ENCODE measurements around the gene USP48.
"Not testable (repeated sequence)": the region's sequence is repeated elsewhere in the genome, so short reads cannot be mapped to it uniquely, and the experiment has no call there.

The USP48 gene

GRCh38 chr1:21689661-21690372 lies 93.1 kb downstream of the USP48 start:
- H3K27ac ChIP-seq (ENCODE audit: low read depth, low read length): no peak overlapping the region
- H3K4me3 ChIP-seq (ENCODE audit: low read depth in 1 of 5, low read length in 5 of 5): no peak overlapping the region
- H3K9ac ChIP-seq (ENCODE audit: low read length in 5 of 5): no peak overlapping the region
- peaks cover 42 to 85% (median 67%) of the 10 kb centered on the region in 5 donors for H3K36me3 ChIP-seq (ENCODE audit: control insufficient read depth in 5 of 5, insufficient read depth in 5 of 5, low read length in 5 of 5)
- no peaks in the 10 kb centered on the region for H3K27me3 ChIP-seq (ENCODE audit: control insufficient read depth in 5 of 5, insufficient read depth in 4 of 5, low read length in 5 of 5)
- no peaks in the 10 kb centered on the region for H3K4me1 ChIP-seq (ENCODE audit: control insufficient read depth in 5 of 5, insufficient read depth in 5 of 5, low read length in 5 of 5)
- H3K9me3 ChIP-seq (ENCODE audit: control insufficient read depth in 5 of 5, low read length in 5 of 5): no peaks in the 10 kb centered on the region

- Histone ChIP-seq H3K4me3 (ENCODE audit: low read depth in 1 of 5, low read length in 5 of 5) (no peak overlapping the region), H3K36me3 (ENCODE audit: control insufficient read depth in 5 of 5, insufficient read depth in 5 of 5, low read length in 5 of 5) (peaks cover 43 to 75% (median 58%) of the 10 kb centered on the region in 5 donors), H3K27ac (ENCODE audit: low read depth, low read length) (no peak overlapping the region), H3K27me3 (ENCODE audit: control insufficient read depth in 5 of 5, insufficient read depth in 4 of 5, low read length in 5 of 5) (no peaks in the 10 kb centered on the region), H3K9ac (ENCODE audit: low read length in 5 of 5) (no peak overlapping the region), H3K4me1 (ENCODE audit: control insufficient read depth in 5 of 5, insufficient read depth in 5 of 5, low read length in 5 of 5) (no peaks in the 10 kb centered on the region), H3K9me3 (ENCODE audit: control insufficient read depth in 5 of 5, low read length in 5 of 5) (no peaks in the 10 kb centered on the region)
Observed at GRCh38 chr1:21687081-21687529, 95.8 kb downstream of the USP48 start.

GRCh38 chr1:21685946-21686678 lies 96.8 kb downstream of the USP48 start:
- H3K27ac ChIP-seq (ENCODE audit: low read depth, low read length): no peak overlapping the region
- no peak overlapping the region for H3K4me3 ChIP-seq (ENCODE audit: low read depth in 1 of 5, low read length in 5 of 5)
- H3K36me3 ChIP-seq (ENCODE audit: control insufficient read depth in 5 of 5, insufficient read depth in 5 of 5, low read length in 5 of 5): peaks cover 43 to 76% (median 58%) of the 10 kb centered on the region in 5 donors
- H3K4me1 ChIP-seq (ENCODE audit: control insufficient read depth in 5 of 5, insufficient read depth in 5 of 5, low read length in 5 of 5): peaks cover 0 to 8% (median 0%) of the 10 kb centered on the region in 5 donors
- no peak overlapping the region for H3K9ac ChIP-seq (ENCODE audit: low read length in 5 of 5)
- H3K27me3 ChIP-seq (ENCODE audit: control insufficient read depth in 5 of 5, insufficient read depth in 4 of 5, low read length in 5 of 5): no peaks in the 10 kb centered on the region
- H3K9me3 ChIP-seq (ENCODE audit: control insufficient read depth in 5 of 5, low read length in 5 of 5): no peaks in the 10 kb centered on the region

GRCh38 chr1:21681426-21681825 lies 101.5 kb downstream of the USP48 start:
- peaks cover 20 to 67% (median 36%) of the 10 kb centered on the region in 5 donors for H3K36me3 ChIP-seq (ENCODE audit: control insufficient read depth in 5 of 5, insufficient read depth in 5 of 5, low read length in 5 of 5)

GRCh38 chr1:21680918-21681317 lies 102.0 kb downstream of the USP48 start:
- H3K4me1 ChIP-seq (ENCODE audit: control insufficient read depth in 5 of 5, insufficient read depth in 5 of 5, low read length in 5 of 5): peaks cover 0 to 20% (median 4%) of the 10 kb centered on the region in 5 donors
- H3K36me3 ChIP-seq (ENCODE audit: control insufficient read depth in 5 of 5, insufficient read depth in 5 of 5, low read length in 5 of 5): peaks cover 15 to 62% (median 31%) of the 10 kb centered on the region in 5 donors
- H3K27me3 ChIP-seq (ENCODE audit: control insufficient read depth in 5 of 5, insufficient read depth in 4 of 5, low read length in 5 of 5): no peaks in the 10 kb centered on the region
- peak overlapping the region; percentile 61 for H3K27ac ChIP-seq (ENCODE audit: low read depth, low read length)
- no peaks in the 10 kb centered on the region for H3K9me3 ChIP-seq (ENCODE audit: control insufficient read depth in 5 of 5, low read length in 5 of 5)
- no peak overlapping the region for H3K9ac ChIP-seq (ENCODE audit: low read length in 5 of 5)
- H3K4me3 ChIP-seq (ENCODE audit: low read depth in 1 of 5, low read length in 5 of 5): no peak overlapping the region

More at GRCh38 chr1:21681426-21681825, 101.5 kb downstream of the USP48 start:
- H3K27me3 ChIP-seq (ENCODE audit: control insufficient read depth in 5 of 5, insufficient read depth in 4 of 5, low read length in 5 of 5): no peaks in the 10 kb centered on the region
- H3K27ac ChIP-seq (ENCODE audit: low read depth, low read length): peak overlapping the region; percentile 25
- no peak overlapping the region for H3K4me3 ChIP-seq (ENCODE audit: low read depth in 1 of 5, low read length in 5 of 5)
- H3K4me1 ChIP-seq (ENCODE audit: control insufficient read depth in 5 of 5, insufficient read depth in 5 of 5, low read length in 5 of 5): peaks cover 0 to 20% (median 4%) of the 10 kb centered on the region in 5 donors
- H3K9ac ChIP-seq (ENCODE audit: low read length in 5 of 5): no peak overlapping the region
- no peaks in the 10 kb centered on the region for H3K9me3 ChIP-seq (ENCODE audit: control insufficient read depth in 5 of 5, low read length in 5 of 5)

GRCh38 chr1:21680381-21680780 lies 102.6 kb downstream of the USP48 start:
- H3K27ac ChIP-seq (ENCODE audit: low read depth, low read length): peak overlapping the region; percentile 61
- no peak overlapping the region for H3K4me3 ChIP-seq (ENCODE audit: low read depth in 1 of 5, low read length in 5 of 5)
- no peak overlapping the region for H3K9ac ChIP-seq (ENCODE audit: low read length in 5 of 5)
- H3K36me3 ChIP-seq (ENCODE audit: control insufficient read depth in 5 of 5, insufficient read depth in 5 of 5, low read length in 5 of 5): peaks cover 15 to 56% (median 28%) of the 10 kb centered on the region in 5 donors
- H3K27me3 ChIP-seq (ENCODE audit: control insufficient read depth in 5 of 5, insufficient read depth in 4 of 5, low read length in 5 of 5): no peaks in the 10 kb centered on the region
- H3K4me1 ChIP-seq (ENCODE audit: control insufficient read depth in 5 of 5, insufficient read depth in 5 of 5, low read length in 5 of 5): peaks cover 0 to 20% (median 4%) of the 10 kb centered on the region in 5 donors
- H3K9me3 ChIP-seq (ENCODE audit: control insufficient read depth in 5 of 5, low read length in 5 of 5): no peaks in the 10 kb centered on the region

GRCh38 chr1:21677168-21677567 lies 105.8 kb downstream of the USP48 start:
- Histone ChIP-seq H3K27ac (ENCODE audit: low read depth, low read length) (no peak overlapping the region), H3K4me3 (ENCODE audit: low read depth in 1 of 5, low read length in 5 of 5) (no peak overlapping the region), H3K9ac (ENCODE audit: low read length in 5 of 5) (no peak overlapping the region), H3K4me1 (ENCODE audit: control insufficient read depth in 5 of 5, insufficient read depth in 5 of 5, low read length in 5 of 5) (peaks cover 6 to 34% (median 22%) of the 10 kb centered on the region in 5 donors), H3K9me3 (ENCODE audit: control insufficient read depth in 5 of 5, low read length in 5 of 5) (no peaks in the 10 kb centered on the region), H3K27me3 (ENCODE audit: control insufficient read depth in 5 of 5, insufficient read depth in 4 of 5, low read length in 5 of 5) (no peaks in the 10 kb centered on the region), H3K36me3 (ENCODE audit: control insufficient read depth in 5 of 5, insufficient read depth in 5 of 5, low read length in 5 of 5) (peaks cover 0 to 41% (median 21%) of the 10 kb centered on the region in 5 donors)

- H3K27ac ChIP-seq (ENCODE audit: low read depth, low read length): no peak overlapping the region
- no peak overlapping the region for H3K4me3 ChIP-seq (ENCODE audit: low read depth in 1 of 5, low read length in 5 of 5)
- peaks cover 0 to 30% (median 11%) of the 10 kb centered on the region in 5 donors for H3K36me3 ChIP-seq (ENCODE audit: control insufficient read depth in 5 of 5, insufficient read depth in 5 of 5, low read length in 5 of 5)
- H3K4me1 ChIP-seq (ENCODE audit: control insufficient read depth in 5 of 5, insufficient read depth in 5 of 5, low read length in 5 of 5): peaks cover 6 to 28% (median 23%) of the 10 kb centered on the region in 5 donors
- H3K27me3 ChIP-seq (ENCODE audit: control insufficient read depth in 5 of 5, insufficient read depth in 4 of 5, low read length in 5 of 5): peaks cover 0 to 7% (median 5%) of the 10 kb centered on the region in 5 donors
- H3K9ac ChIP-seq (ENCODE audit: low read length in 5 of 5): no peak overlapping the region
- H3K9me3 ChIP-seq (ENCODE audit: control insufficient read depth in 5 of 5, low read length in 5 of 5): no peaks in the 10 kb centered on the region
Observed at GRCh38 chr1:21674957-21675356, 108.0 kb downstream of the USP48 start.

GRCh38 chr1:21673853-21674252 lies 109.1 kb downstream of the USP48 start:
- Histone ChIP-seq H3K9ac (ENCODE audit: low read length in 5 of 5) (peak overlapping the region in 1 of 5 donors; percentile 26), H3K27me3 (ENCODE audit: control insufficient read depth in 5 of 5, insufficient read depth in 4 of 5, low read length in 5 of 5) (peaks cover under 1 to 18% (median 7%) of the 10 kb centered on the region in 5 donors), H3K4me1 (ENCODE audit: control insufficient read depth in 5 of 5, insufficient read depth in 5 of 5, low read length in 5 of 5) (peaks cover 6 to 36% (median 33%) of the 10 kb centered on the region in 5 donors), H3K36me3 (ENCODE audit: control insufficient read depth in 5 of 5, insufficient read depth in 5 of 5, low read length in 5 of 5) (peaks cover 0 to 23% (median 10%) of the 10 kb centered on the region in 5 donors)
- not testable (repeated sequence) for H3K4me3 ChIP-seq (ENCODE audit: low read depth in 1 of 5, low read length in 5 of 5); H3K27ac ChIP-seq (ENCODE audit: low read depth, low read length); H3K9me3 ChIP-seq (ENCODE audit: control insufficient read depth in 5 of 5, low read length in 5 of 5)
